ENCODE results near the gene H1-8. TPM values are rescaled to one million over a fixed set of nuclear protein-coding genes. Genes with fewer than 3 reads are reported as not detected.

Gene H1-8
- total and polyA plus RNA-seq, 12 donors = not detected

- intact Hi-C loops (cut with DNase I) = no loop called here
- H3K4me3 ChIP-seq = no peak overlapping the region
- no peak for TF ChIP-seq CTCF (IDR thresholded peaks at IDR 0.05)
- no peak for TF ChIP-seq POLR2A (IDR thresholded peaks at IDR 0.05)
- H3K4me1 ChIP-seq (replicated peaks in 1 of 2) = no peaks in the 10 kb centered on the region
- no peak for DNase-seq
- H3K36me3 ChIP-seq (replicated peaks in 1 of 2) = peaks cover 0 to 5% of the 10 kb centered on the region in 2 donors
- H3K9me3 ChIP-seq (replicated peaks in 1 of 3) = no peaks in the 10 kb centered on the region
- WGBS, 4 donors = 92 to 97% (median 93%) methylated on average over 12 to 15 of the region's 15 CpGs
- H3K27me3 ChIP-seq = no peaks in the 10 kb centered on the region
- H3K27ac ChIP-seq = no peak overlapping the region
Measured at GRCh38 chr3:129519896-129520715, 22.9 kb upstream of the H1-8 start.

DNA sequence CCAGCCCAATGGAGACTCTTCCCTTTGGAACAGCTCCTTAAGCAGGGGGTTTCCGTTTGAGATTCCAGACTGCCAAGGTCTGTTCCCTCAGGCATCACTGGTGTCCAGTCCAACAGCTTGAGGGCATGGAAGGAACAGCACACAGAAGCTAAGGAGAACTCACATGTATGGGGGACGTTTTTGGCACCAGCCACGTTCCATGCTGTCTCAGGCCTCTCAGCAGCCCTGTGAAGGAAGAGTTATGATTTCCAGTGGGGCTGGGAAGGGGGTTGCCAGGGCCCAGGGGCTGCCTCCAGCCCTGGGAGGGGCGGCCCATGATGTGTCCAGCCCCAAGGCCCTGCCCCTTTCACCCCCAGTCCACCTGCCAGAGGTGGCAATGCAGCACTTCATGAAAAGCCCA lies 22.0 kb upstream of the H1-8 start:
- Histone ChIP-seq H3K27ac (no peak overlapping the region), H3K4me3 (no peak overlapping the region), H3K36me3 (replicated peaks in 1 of 2) (peaks cover 0 to 5% of the 10 kb centered on the region in 2 donors), H3K9me3 (replicated peaks in 1 of 3) (no peaks in the 10 kb centered on the region), H3K27me3 (no peaks in the 10 kb centered on the region), H3K4me1 (replicated peaks in 1 of 2) (no peaks in the 10 kb centered on the region)
- 84 to 100% (median 88%) methylated on average over 1 to 4 of the region's 4 CpGs for WGBS, 4 donors
- intact Hi-C loops (cut with DNase I) = no loop called here
- DNase-seq = no peak
- TF ChIP-seq CTCF (IDR thresholded peaks at IDR 0.05) (no peak), POLR2A (IDR thresholded peaks at IDR 0.05) (no peak)

- TF ChIP-seq CTCF (IDR thresholded peaks at IDR 0.05) = no peak
- TF ChIP-seq POLR2A (IDR thresholded peaks at IDR 0.05) = no peak
- Histone ChIP-seq H3K36me3 (replicated peaks in 1 of 2) (peaks cover 0 to 5% of the 10 kb centered on the region in 2 donors), H3K4me3 (no peak overlapping the region), H3K27ac (no peak overlapping the region), H3K27me3 (no peaks in the 10 kb centered on the region), H3K4me1 (replicated peaks in 1 of 2) (no peaks in the 10 kb centered on the region), H3K9me3 (replicated peaks in 1 of 3) (no peaks in the 10 kb centered on the region)
- WGBS, 4 donors = 81 to 89% (median 85%) methylated on average over 8 of the region's 8 CpGs
- no peak for DNase-seq
- intact Hi-C loops (cut with DNase I) = no loop called here
Measured at GRCh38 chr3:129521611-129522010, 21.4 kb upstream of the H1-8 start.

DNA sequence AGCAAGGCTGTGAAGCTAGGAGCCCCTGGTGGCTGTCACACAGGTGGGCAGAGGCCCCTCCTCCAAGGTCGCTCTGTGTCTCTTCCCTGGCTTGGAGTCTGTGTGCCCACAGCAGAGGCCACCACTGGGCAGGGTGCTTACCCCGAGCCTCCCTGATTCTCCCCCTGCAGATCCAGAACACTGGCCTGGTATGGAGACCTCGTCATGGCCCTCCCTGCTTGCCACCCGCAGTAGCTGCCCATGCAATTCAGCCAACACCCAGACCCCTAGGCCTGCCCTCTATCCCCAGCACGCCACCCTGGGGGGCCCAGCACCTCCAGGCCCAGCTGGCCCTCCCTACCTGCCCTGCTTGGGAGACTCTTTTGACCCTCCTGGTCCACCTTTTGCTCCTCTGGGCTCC lies 20.0 kb upstream of the H1-8 start:
- H3K27ac ChIP-seq = no peak overlapping the region
- no peaks in the 10 kb centered on the region for H3K9me3 ChIP-seq (replicated peaks in 1 of 3)
- WGBS, 4 donors = 89 to 95% (median 93%) methylated on average over 4 to 5 of the region's 5 CpGs
- TF ChIP-seq POLR2A (IDR thresholded peaks at IDR 0.05) = no peak
- TF ChIP-seq CTCF (IDR thresholded peaks at IDR 0.05) = no peak
- H3K36me3 ChIP-seq (replicated peaks in 1 of 2) = peaks cover 0 to 5% of the 10 kb centered on the region in 2 donors
- DNase-seq = no peak
- no peaks in the 10 kb centered on the region for H3K4me1 ChIP-seq (replicated peaks in 1 of 2)
- no peak overlapping the region for H3K4me3 ChIP-seq
- no peaks in the 10 kb centered on the region for H3K27me3 ChIP-seq
- intact Hi-C loops (cut with DNase I) = no loop called here
